PC-9 (cell line): ENCODE results near the gene PTPN11. TPM values are rescaled to one million over a fixed set of nuclear protein-coding genes. Genes with fewer than 3 reads are reported as not detected.

Experiments used
- BruUV-seq: library from RNA; stranded (reverse); fragments of 400-500 nt; replicated peaks from 2 replicates; lab custom pipeline; 2021; lab: Mats Ljungman, UMichigan
- CTCF ChIA-PET: fragments of 300-600 bp; sonication (Branson Sonifier 250); formaldehyde crosslinking; loops from one replicate; lab custom pipeline; 2022; ENCODE audit warnings: antibody characterized with exemption; lab: Charles Lee
- POLR2A ChIA-PET: fragments of 300-600 bp; sonication (Branson Sonifier 250); formaldehyde crosslinking; loops from one replicate; lab custom pipeline; 2022; ENCODE audit warnings: antibody characterized with exemption; ENCODE audit not compliant: unreplicated experiment; lab: Charles Lee
- DNase-seq, 2 experiments: peaks; one replicate each; pipeline versions ENCODE4 v3.0.0 to v3.0.0-alpha.2; 2015 to 2022; ENCODE audit warnings: mixed read lengths in 1 of 2
- H2AFZ ChIP-seq: fragments of 200-600 bp; sonication (generic); 2 replicates; pipeline ENCODE4 v1.8.1; 2017; ENCODE audit warnings: antibody characterized with exemption
- H3F3A ChIP-seq: fragments of 200-600 bp; sonication (generic); 2 replicates; pipeline ENCODE4 v1.8.1; 2017; ENCODE audit warnings: antibody characterized with exemption, mild to moderate bottlenecking, low read depth; ENCODE audit not compliant: insufficient read depth
- H3K27ac ChIP-seq: fragments of 200-600 bp; sonication (generic); 2 replicates; pipeline ENCODE4 v1.6.1; 2016; ENCODE audit warnings: mixed run types
- H3K27me3 ChIP-seq: fragments of 200-600 bp; sonication (generic); 2 replicates; pipeline ENCODE4 v1.6.1; 2016; ENCODE audit warnings: low read depth, mixed run types; ENCODE audit not compliant: insufficient read depth
- H3K36me3 ChIP-seq: fragments of 200-600 bp; sonication (generic); 2 replicates; pipeline ENCODE4 v1.6.1; 2016; ENCODE audit warnings: low read depth, mixed run types
- H3K4me1 ChIP-seq: fragments of 200-600 bp; sonication (generic); replicated peaks from 2 replicates; pipeline ENCODE4 v1.6.1; 2016; ENCODE audit warnings: mixed run types; ENCODE audit not compliant: insufficient read depth
- H3K4me2 ChIP-seq: fragments of 200-600 bp; sonication (generic); 2 replicates; pipeline ENCODE4 v1.6.1; 2017; ENCODE audit warnings: mixed run types
- H3K4me3 ChIP-seq: fragments of 200-600 bp; sonication (generic); 2 replicates; pipeline ENCODE4 v1.6.1; 2016; ENCODE audit warnings: mixed run types
- H3K79me2 ChIP-seq: fragments of 200-600 bp; sonication (generic); 2 replicates; pipeline ENCODE4 v1.6.1; 2017; ENCODE audit warnings: low read depth, mixed run types
- H3K9me2 ChIP-seq: fragments of 200-600 bp; sonication (generic); 2 replicates; pipeline ENCODE4 v1.8.1; 2017; ENCODE audit warnings: mild to moderate bottlenecking; ENCODE audit not compliant: insufficient read depth
- H3K9me3 ChIP-seq: fragments of 200-600 bp; sonication (generic); 2 replicates; pipeline ENCODE4 v1.8.1; 2016; ENCODE audit warnings: low read depth; ENCODE audit not compliant: insufficient read depth
- H4K20me1 ChIP-seq: fragments of 200-600 bp; sonication (generic); 2 replicates; pipeline ENCODE4 v1.8.1; 2017; ENCODE audit not compliant: insufficient read depth
- CTCF ChIP-seq: fragments of 200-600 bp; sonication (generic); conservative IDR thresholded peaks from 2 replicates; pipeline ENCODE4 v1.6.1; 2017; ENCODE audit warnings: mixed run types, antibody characterized with exemption, mild to moderate bottlenecking, moderate library complexity
- EZH2 ChIP-seq: fragments of 200-600 bp; sonication (generic); IDR thresholded peaks from 2 replicates; pipeline ENCODE4 v1.8.0; 2017; ENCODE audit warnings: antibody characterized with exemption, low read depth
- intact Hi-C: fragments of 100-400 bp; cut with micrococcal nuclease; formaldehyde crosslinking; loops from one replicate; pipeline ENCODE4 v1.10.0; 2022; ENCODE audit not compliant: unreplicated experiment
- total RNA-seq: library from RNA; stranded (reverse); gene quantifications from 2 replicates; pipeline ENCODE4 v1.2.3, GENCODE V29; 2021

PTPN11 gene
- total RNA-seq, 1 experiment from 2014 or later, result 113 TPM

GRCh38 chr12:112527082-112527481 is 108.3 kb downstream of the PTPN11 start:
- DNase-seq, result no peak
- POLR2A ChIA-PET, result no interaction called here
- intact Hi-C loops, result no loop called here
- Histone ChIP-seq H3K9me3 (no peaks in the 10 kb centered on the region), H3K4me2 (no peak overlapping the region), H3K27me3 (no peaks in the 10 kb centered on the region), H2AFZ (no peak overlapping the region), H4K20me1 (no peaks in the 10 kb centered on the region), H3F3A (no peaks in the 10 kb centered on the region), H3K4me3 (no peak overlapping the region), H3K79me2 (no peaks in the 10 kb centered on the region), H3K36me3 (no peaks in the 10 kb centered on the region), H3K9me2 (no peaks in the 10 kb centered on the region), H3K27ac (no peak overlapping the region), H3K4me1 (no peaks in the 10 kb centered on the region; the same call in 1 of the 2 replicates)
- TF ChIP-seq EZH2 (no peak), CTCF (no peak)
- no TSS peak for BruUV-seq
- CTCF ChIA-PET, result no interaction called here

- Histone ChIP-seq H3K36me3 (no peaks in the 10 kb centered on the region), H3K27ac (no peak overlapping the region), H3K9me3 (no peaks in the 10 kb centered on the region), H2AFZ (no peak overlapping the region), H3K4me3 (no peak overlapping the region), H4K20me1 (no peaks in the 10 kb centered on the region), H3K79me2 (no peaks in the 10 kb centered on the region), H3K27me3 (no peaks in the 10 kb centered on the region), H3K4me1 (no peaks in the 10 kb centered on the region; the same call in 1 of the 2 replicates), H3F3A (no peaks in the 10 kb centered on the region), H3K4me2 (no peak overlapping the region), H3K9me2 (no peaks in the 10 kb centered on the region)
- DNase-seq, result no peak
- POLR2A ChIA-PET, result no interaction called here
- CTCF ChIA-PET, result no interaction called here
- intact Hi-C loops, result no loop called here
- TF ChIP-seq EZH2, result no peak
- TF ChIP-seq CTCF, result no peak
- BruUV-seq, result no TSS peak
Measured at GRCh38 chr12:112527501-112527900, 108.8 kb downstream of the PTPN11 start.

- Histone ChIP-seq H3K4me1 (no peaks in the 10 kb centered on the region; the same call in 1 of the 2 replicates), H3K4me2 (no peak overlapping the region), H3K9me3 (no peaks in the 10 kb centered on the region), H3K9me2 (no peaks in the 10 kb centered on the region), H3K79me2 (no peaks in the 10 kb centered on the region), H3K27ac (no peak overlapping the region), H4K20me1 (no peaks in the 10 kb centered on the region), H3K36me3 (no peaks in the 10 kb centered on the region), H2AFZ (no peak overlapping the region), H3F3A (no peaks in the 10 kb centered on the region), H3K4me3 (no peak overlapping the region), H3K27me3 (no peaks in the 10 kb centered on the region)
- ChIA-PET POLR2A (no interaction called here), CTCF (no interaction called here)
- DNase-seq, result no peak
- no TSS peak for BruUV-seq
- intact Hi-C loops, result no loop called here
- no peak for TF ChIP-seq CTCF
- TF ChIP-seq EZH2, result no peak
Measured at GRCh38 chr12:112528521-112528920, 109.8 kb downstream of the PTPN11 start.
